GM12874 (cell line): Measurements from ENCODE around the gene COBLL1.

ENCODE experiments used
- CTCF ChIP-seq: IDR thresholded peaks from 2 replicates; pipeline ENCODE4 v1.5.1; 2011; ENCODE audit warnings: low read depth, mild to moderate bottlenecking, control low read depth, low read length, moderate library complexity; ENCODE audit not compliant: insufficient read depth

The COBLL1 gene

DNA sequence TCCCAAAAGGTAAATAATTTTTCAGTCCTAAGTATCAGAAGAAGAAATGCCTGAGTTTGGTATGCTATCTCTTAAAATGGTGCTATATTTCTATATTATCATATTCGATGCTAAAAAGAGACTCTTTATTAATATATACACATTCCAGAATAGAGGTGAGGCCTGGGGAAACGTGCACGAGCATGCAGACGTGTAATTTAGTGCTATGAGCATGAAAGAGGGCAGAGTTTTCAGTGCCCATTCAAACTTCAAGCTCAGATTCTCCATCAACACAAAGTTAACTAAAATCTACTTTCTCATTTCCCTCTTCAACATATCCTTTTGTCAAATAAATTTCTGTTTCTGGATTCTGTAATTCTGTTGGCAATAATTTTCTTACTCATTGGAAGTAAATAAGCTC lies 5.7 kb upstream of the COBLL1 start:
- no peak for TF ChIP-seq CTCF

DNA sequence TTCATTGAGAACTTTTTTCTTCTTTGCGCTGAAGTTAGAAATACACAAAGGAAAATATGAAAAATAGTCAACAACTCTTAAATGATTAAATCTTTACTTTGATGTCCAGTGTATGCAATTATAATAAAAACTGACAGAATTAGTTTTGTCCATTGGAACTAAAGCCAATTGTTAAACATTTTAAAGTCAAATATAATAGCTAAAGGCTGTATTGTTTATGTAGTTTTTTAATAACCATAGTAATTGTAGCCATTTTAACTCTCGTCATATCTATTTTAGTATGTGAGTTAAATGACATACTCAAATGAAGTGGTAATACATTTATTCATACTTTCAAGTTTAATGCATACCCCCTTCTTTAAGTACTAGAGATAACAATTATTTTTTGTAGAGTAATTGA lies 4.7 kb upstream of the COBLL1 start:
- TF ChIP-seq CTCF: no peak

- TF ChIP-seq CTCF: no peak
Observed at GRCh38 chr2:164843346-164843911, 1.8 kb upstream of the COBLL1 start.

GRCh38 chr2:164842624-164842966 lies 972 bp upstream of the COBLL1 start:
- TF ChIP-seq CTCF: no peak

- TF ChIP-seq CTCF: no peak
Observed at GRCh38 chr2:164840930-164841718, 499 bp downstream of the COBLL1 start.

DNA sequence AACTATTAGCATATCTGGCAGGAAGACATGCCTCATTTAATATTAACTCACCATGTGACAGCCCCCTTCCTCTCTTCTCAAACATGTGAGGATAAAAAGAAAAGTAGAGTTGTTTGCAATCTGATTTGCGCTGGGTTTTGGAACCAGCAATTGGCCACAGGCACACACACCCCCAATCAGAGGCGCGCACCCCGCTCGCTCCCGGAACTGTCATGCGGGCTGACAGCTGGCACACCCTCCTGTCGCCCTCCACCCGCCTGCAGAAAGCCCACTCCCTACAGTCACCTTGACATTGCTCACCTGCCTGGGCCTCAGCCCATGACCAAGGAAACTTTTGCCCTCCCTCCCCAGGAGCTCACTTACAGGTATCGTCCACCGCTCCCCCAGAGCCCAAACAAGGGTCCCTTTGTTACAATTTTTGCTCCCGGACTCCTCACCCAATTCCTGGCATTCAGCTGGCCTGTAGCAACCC lies 1.1 kb downstream of the COBLL1 start:
- no peak for TF ChIP-seq CTCF

DNA sequence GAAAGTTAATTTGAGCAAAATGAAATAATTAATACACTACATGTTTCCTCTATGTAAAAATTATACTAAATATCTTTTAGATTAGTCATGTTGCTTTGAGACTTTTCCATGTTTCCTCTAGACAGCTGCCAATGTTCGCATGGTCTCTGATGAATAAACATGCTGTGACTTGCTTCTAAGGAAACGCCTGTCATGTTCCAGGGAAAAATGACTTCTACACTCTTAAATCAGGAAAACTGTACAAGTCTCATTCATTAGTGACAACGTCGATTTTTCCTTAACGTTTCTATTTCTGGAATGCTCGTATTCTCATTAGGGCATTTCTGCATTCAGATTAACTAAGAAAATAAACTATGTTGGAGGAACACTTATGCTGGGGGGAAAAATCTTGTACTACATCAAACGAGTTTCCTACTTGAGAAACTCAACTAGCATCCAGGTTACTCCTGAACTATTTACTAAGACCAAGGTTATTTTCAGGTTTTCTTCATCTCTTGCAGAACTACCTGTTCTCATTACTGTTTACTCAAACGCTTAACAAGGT lies 1.6 kb downstream of the COBLL1 start:
- TF ChIP-seq CTCF: no peak
